Measurements from ENCODE around the gene JUNB.
"Not testable (repeated sequence)": the region's sequence is repeated elsewhere in the genome, so short reads cannot be mapped to it uniquely, and the experiment has no call there.

JUNB gene

DNA sequence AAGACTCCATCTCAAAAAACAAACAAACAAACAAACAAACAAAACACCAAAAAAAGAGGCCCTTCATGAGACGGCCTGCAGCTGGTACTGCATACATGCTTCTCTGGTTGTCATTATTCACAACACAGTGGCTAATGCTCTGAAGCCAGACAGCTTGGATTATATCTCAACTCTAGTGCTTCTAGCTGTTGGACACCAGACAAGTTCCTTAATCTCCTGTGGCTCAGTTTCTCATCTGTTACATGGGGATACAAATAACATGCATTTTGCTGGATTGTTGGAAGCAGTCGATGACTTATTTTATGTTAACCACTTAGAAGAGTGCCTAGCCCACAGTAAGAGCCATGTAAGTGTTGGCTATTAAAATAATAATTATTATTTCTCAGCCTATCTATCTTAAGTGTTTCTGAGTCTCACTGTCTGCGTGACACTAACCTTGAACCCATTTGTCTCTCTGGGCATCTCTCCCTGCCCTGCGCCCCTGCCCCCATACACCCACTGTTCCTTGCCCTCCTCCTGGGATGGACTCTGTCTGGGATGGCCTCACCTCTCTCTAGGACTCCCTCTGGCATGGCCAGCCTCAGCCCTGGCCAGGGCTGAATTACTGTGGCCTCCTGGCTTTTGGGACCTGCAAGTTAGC is 3.1 kb upstream of the JUNB start:
- no peak for DNase-seq (ENCODE audit: extremely low spot score, insufficient read length, low read depth)
- FAIRE-seq: no peak

DNA sequence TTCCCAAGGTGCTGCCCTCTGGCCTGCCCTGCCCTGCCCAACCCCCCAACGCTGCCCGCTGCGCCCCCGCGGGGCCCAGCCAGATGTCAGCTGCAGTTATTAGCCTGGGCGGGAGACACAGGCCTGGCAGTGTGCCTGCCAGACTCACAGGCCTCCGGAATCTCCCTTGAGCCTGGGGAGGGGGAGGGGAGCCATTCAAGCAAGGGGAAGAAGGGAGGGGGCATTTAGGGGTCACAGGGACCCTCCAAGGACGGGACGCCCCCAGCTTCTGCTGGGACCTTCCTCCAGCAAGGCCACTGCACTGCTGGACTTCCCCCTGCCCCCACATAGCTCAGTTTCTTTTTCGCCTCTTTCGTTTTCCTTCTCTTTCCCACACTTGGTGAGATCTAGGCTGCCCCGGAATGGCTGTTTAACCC is 2.6 kb upstream of the JUNB start:
- DNase-seq (ENCODE audit: extremely low spot score, insufficient read length, low read depth): no peak
- FAIRE-seq: peak; percentile 81

DNA sequence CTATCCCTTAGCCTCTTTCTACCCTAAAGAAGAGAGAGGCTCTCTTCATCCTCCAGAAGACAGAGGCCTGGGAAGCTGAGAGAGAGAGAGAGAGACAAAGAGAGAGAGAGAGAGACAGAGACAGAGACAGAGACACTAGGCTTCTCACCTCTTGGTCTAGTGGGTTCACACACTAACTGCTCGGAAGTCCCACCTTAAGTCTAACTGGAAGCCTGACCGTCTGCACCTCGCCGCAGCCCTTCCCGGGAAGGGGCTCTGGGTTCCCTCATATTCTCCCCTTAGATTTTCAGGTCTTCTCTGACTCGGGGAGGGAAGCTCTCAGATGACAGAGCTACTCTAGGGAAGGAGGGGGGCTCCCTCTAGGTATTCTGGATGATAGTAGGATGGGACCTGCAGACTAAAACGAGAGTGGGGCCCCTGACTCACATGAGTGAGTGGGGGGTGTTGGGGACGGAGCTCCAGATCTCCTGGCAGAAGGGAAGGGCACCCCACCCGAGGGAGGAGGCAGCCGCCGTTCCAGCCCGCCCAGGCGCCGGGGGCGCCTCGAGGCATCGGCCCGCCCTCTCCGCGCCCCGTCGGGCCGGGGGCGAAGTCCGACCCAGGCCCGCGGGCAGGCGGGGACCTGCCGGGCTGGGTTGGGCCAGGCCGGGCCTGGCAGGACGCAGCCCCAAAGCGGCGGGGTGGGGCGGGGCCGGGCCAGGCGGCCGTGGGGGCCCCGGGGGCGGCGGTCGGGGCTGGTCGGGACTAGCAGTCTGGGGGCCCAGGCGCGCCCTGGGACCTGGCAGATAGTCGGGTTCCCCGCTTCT is 2.0 kb upstream of the JUNB start:
- DNase-seq (ENCODE audit: extremely low spot score, insufficient read length, low read depth) (no peak), FAIRE-seq (no peak)

DNA sequence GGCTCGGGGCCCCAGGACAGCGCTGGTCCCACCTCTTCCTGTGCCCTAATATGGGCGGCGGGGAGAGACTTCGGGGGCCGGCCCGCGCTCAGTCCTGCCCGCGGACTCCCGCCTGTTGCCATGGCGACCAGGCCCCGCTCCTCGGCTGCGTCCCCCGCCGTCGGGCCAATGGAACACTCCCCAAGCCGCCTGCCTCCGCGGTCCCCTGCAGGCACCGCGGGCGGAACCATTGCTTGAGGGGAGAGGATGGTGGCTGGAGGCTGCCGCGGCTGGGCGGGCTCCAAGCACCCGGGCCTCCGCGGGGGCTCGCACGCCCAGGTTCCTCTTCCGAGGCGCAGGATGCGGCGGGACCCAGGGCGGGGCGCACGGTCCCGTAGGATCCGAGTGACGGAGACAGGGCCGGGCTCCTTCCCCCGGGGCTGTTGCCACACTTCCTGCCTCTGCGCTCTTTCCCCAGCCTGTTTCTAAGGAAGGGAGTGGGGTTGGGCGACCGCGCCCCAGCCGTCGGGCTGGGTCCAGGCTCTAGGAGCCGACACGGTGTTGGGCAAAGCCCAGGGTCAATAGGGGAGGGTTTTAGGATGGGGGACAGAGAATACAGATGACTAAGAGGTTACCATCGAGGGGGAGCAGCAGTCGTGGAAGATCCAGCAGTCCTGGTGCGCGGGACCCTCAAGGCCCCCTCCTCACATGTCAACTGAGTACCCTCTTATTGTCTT is 1.2 kb upstream of the JUNB start:
- DNase-seq (ENCODE audit: extremely low spot score, insufficient read length, low read depth): peak; percentile 80
- FAIRE-seq: peak; percentile 80

DNA sequence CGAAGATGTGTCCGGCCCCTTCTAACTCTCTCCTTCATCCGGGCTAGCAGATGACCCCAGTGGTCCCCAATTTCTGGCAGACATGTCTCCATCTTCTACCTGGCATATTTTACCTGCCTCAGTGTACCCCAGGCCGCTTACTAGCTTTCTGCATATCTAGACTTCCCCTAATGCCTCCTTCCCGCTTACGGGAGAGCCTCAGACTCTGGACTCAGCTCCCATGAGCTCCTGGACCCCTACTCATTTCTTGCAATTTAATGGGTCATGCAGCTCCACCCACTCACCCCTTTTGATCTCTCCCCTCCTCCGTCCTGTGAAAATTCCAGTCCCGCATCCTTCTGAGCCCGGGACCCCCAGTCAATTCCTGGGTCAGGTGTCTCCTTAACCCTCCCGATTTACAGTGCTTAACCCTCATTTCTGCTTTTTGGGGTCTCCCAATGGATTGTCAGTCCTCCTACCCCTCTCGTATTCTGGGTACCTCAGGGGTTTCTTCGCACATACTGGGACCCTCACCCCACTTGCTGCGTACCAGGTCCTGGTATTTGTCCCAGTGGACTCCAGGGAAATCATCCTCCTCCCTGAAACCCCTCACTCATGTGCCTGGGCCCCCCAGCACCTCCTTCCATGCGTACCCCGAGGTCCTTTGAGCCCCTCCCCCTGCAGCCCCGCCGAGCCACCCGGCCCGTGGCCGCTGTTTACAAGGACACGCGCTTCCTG is 500 bp upstream of the JUNB start:
- FAIRE-seq (no peak), DNase-seq (ENCODE audit: extremely low spot score, insufficient read length, low read depth) (no peak)

DNA sequence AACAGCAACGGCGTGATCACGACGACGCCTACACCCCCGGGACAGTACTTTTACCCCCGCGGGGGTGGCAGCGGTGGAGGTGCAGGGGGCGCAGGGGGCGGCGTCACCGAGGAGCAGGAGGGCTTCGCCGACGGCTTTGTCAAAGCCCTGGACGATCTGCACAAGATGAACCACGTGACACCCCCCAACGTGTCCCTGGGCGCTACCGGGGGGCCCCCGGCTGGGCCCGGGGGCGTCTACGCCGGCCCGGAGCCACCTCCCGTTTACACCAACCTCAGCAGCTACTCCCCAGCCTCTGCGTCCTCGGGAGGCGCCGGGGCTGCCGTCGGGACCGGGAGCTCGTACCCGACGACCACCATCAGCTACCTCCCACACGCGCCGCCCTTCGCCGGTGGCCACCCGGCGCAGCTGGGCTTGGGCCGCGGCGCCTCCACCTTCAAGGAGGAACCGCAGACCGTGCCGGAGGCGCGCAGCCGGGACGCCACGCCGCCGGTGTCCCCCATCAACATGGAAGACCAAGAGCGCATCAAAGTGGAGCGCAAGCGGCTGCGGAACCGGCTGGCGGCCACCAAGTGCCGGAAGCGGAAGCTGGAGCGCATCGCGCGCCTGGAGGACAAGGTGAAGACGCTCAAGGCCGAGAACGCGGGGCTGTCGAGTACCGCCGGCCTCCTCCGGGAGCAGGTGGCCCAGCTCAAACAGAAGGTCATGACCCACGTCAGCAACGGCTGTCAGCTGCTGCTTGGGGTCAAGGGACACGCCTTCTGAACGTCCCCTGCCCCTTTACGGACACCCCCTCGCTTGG is 966 bp downstream of the JUNB start:
- DNase-seq (ENCODE audit: extremely low spot score, insufficient read length, low read depth) (no peak), FAIRE-seq (peak; percentile 50)

DNA sequence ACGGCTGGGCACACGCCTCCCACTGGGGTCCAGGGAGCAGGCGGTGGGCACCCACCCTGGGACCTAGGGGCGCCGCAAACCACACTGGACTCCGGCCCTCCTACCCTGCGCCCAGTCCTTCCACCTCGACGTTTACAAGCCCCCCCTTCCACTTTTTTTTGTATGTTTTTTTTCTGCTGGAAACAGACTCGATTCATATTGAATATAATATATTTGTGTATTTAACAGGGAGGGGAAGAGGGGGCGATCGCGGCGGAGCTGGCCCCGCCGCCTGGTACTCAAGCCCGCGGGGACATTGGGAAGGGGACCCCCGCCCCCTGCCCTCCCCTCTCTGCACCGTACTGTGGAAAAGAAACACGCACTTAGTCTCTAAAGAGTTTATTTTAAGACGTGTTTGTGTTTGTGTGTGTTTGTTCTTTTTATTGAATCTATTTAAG is 1.6 kb downstream of the JUNB start:
- FAIRE-seq (no peak), DNase-seq (ENCODE audit: extremely low spot score, insufficient read length, low read depth) (no peak)

DNA sequence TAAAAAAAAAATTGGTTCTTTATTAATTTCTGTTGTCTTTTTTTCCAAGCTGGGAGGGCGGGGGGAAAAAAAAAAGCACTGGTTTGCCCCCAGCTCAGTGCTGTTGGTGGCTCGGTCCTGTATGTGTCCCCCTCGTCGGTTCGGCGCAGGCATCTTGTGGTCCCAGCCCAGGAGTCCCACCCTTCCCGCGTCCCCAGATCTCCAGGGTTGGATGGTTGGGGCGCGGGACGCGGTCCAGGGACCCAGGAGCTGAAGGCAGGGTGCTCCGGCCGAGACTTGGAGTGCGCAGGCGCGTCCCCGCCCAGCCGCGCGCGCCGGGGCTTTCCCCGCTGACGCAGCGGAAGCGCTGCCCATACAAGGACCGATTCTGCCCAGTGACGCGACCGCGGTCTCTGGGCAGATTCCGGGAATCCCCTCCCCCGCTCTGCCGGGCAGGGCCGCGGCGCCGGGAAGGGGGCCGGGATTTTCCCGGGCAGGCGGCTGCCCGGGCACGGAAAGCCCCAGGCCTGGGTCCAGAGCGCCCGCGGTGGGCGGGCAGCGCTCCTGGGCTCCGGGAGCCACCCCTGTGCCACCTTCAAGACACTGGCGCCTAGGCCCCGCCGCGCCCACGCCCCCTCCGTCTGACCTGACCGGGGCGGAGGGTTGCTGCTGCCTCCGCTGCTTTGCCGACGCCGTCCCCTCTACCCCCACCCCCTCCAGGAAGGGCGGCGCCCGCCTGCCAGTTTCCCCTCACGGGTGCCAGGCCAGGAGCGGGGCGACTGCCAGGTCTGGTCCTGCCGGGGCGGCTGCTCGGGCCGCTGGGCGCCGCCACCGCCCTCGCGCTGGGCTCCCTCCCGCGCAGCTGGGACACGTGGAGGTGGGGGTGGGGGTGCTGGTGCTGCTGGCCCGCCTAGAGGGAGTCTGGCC is 2.3 kb downstream of the JUNB start:
- DNase-seq (ENCODE audit: extremely low spot score, insufficient read length, low read depth): peak; percentile 89

DNA sequence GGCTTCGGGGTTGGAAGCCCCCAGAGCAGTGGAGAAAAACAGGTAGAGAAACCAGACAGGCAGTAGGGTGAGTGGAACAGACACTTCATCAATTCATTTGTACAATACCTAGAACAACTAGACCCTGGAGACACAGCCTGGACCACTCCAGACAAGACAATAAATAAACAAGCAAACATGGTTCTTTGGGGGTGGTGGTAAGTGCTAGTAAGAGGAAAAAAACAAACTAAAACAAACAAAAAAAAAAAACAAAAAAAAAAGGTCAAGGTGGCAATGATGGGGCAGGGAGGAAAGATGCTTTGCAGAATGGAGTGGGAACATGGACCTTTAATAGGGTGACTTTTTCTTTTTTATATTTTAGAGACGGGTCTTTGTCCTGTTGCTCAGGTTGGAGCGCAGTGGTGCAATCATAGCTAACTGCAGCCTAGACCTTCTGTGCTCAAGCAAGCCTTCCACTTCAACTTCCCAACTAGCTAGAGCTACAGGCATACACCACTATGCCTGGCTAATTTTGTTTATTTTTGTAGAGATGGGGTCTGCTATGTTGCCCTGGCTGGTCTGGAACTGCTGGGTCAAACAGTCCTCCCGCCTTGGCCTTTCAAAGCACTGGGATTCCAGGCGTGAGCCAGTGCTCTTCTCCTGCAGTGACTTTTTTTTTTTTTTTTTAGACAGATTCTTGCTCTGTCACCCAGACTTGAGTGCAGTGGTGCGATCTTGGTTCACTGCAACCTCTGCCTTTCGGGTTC is 3.1 kb downstream of the JUNB start:
- DNase-seq (ENCODE audit: extremely low spot score, insufficient read length, low read depth): no peak
- no peak for FAIRE-seq

More for the DNA sequence above, 2.3 kb downstream of the JUNB start:
- FAIRE-seq: peak; percentile 86

DNA sequence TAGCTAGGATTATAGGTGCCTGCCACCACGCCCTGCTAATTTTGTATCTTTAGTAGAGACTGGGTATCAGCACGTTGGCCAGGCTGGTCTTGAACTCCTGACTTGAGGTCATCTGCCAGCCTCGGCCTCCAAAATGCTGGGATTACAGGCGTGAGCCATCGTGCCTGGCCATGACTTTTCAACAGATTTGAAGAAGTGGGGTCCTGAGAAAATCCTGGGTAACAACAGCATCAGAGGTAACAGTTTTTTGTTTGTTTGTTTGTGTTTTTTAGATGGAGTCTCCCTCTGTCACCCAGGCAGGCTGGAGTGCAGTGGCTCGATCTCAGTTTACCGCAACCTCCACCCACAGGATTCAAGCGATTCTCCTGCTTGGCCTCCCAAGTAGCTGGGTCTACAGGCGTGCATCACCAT is 3.7 kb downstream of the JUNB start:
- FAIRE-seq (no peak), DNase-seq (ENCODE audit: extremely low spot score, insufficient read length, low read depth) (no peak)

DNA sequence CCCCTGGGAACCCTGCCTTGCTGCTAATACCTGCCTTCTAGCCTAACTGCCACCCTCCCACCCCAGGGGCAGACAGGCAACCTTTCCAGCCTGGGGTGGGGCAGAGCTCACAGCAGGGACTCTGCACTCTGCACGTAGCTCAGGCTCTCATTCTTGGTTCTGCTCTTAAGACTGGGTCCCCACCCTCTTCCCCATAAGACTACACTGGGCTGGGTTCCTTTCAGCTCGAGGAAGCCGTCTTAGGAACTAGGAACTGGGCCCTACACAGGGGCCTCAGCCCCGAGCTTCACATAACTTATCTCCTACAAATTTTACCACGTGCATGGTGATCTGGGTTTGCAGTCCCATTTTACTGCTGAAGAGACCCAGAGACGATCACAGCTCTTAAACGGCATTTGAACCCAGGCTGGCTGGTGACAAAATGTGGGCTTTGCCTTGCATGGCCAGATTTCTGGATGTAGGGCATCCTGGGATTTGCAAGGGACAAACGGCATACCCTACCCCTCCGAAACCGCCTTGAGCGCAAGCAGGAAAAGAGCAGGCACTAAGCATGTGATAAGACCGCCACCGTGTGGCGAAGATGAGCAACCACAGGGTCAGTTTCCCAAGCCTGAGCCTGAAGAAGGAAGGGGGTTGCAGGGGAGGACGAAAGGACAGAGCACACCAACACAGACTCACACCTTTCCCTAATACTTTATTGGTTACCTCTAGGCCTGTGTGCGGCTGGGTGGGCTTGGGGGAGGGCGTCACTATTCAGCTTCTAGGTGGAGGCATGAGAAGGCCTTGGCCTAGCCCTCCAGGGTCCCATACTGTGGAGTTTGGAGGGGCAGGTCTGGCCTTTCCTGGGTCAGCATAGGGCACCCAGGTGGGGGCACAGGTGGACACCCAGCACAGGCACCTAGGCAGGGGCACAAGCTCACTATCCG is 5.1 kb downstream of the JUNB start:
- no peak for DNase-seq (ENCODE audit: extremely low spot score, insufficient read length, low read depth)
- peak; percentile 93 for FAIRE-seq

DNA sequence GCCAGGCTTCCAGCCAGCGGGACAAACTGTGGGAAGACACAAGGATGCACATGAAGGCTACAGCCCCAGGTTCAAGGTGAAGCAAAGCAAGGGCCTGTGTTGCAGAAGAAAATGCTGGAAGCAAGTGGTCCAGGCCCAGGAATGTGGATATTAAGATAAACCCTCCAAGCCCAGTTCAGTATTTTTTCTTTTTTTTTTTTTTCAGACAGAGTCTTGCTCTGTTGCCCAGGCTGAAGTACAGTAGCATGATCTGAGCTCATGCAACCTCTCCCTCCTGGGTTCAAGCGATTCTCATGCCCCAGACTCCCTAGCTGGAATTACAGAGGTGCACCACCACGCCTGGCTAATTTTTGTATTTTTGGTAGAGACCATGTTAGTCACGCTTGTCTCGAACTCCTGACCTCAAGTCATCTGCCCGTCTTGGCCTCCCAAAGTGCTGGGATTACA is 5.9 kb downstream of the JUNB start:
- FAIRE-seq (no peak), DNase-seq (ENCODE audit: extremely low spot score, insufficient read length, low read depth) (no peak)

DNA sequence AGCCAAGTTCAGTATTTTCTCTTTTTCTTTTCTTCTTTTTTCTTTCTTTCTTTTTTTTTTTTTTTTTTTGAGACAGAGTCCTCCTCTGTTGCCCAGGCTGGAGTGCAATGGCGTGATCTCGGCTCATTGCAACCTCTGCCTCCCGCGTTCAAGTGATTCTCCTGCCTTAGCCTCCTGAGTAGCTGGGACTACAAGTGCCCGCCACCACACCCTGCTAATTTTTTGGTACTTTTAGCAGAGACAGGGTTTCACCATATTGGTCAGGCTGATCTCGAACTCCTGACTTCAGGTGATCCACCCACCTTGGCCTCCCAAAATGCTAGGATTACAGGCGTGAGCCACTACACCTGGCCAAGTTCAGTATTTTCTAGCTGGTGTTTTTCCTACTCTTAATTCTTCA is 6.3 kb downstream of the JUNB start:
- not testable (repeated sequence) for DNase-seq (ENCODE audit: extremely low spot score, insufficient read length, low read depth); FAIRE-seq

DNA sequence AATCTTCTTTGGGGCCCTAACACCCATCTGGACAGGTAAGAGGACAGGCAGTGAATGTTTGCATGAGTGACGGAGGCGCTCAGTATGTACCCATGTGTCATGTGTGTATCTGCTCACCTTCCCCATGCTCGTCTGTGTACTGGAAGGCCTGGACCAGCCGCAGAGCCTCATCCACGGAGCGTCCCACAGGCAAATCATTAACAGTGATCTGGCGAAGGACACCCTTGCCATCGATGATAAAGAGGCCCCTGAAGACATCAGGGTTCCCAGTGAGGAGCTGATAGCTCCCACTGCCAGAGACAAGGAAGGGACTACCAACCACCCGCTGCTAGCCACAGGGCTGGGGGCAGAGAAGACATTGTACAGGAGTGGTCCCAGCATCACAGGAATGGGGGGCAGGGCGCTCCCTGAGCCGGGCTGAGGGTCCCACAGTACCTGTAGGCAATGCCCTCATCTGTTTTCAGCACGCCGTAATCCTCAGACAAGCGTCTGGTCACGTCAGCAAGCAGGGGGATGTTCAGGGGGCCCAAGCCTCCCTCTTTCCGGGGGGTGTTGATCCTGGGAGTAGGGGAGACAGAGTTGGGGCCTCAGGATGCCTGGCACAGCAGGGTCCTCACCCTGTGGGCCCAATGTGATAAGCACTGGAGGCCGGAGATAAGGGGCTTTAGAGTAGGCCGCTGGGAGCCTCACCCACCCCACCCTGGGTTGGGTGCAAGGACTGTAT is 8.6 kb downstream of the JUNB start:
- DNase-seq (ENCODE audit: extremely low spot score, insufficient read length, low read depth) (no peak), FAIRE-seq (no peak)

DNA sequence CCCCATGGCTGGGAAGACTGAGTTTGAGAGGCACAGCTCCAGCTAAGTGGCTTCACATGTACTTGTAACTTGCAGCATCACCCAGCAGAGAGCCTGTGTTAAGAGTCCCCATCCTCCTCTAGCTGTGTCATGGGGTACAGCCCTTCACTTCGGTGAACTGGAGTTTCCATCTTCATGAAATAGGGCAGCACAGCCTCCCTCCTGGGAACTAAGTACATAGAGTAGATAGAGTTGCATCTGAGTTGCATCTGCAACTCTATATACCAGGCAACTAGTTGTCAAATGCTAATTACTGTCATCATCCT is 9.1 kb downstream of the JUNB start:
- FAIRE-seq: no peak

DNA sequence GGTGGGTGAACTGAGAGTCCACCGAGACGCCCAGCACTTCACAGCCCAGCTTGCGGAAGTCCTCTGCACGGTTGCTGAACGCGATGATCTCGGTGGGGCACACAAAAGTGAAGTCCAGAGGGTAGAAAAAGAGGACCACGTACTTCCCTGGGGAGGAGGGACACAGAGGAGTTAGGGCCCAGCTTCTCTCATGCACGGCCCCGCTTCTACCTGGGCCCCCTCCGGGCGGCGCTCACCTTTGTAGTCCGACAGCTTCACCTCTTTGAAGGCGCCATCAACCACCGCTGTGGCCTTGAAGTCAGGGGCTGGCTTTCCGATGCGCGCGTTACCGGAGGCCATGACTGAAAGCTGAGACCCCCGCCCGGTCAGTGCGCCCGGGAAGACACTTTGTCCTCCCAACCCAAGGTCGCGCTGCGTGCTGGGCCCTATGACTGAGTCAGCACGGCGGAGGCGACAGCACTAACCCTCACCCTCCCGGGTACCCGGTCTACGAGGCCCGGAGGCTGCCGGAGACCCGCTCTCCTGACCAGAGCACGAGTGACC is 9.7 kb downstream of the JUNB start:
- FAIRE-seq (no peak), DNase-seq (ENCODE audit: extremely low spot score, insufficient read length, low read depth) (no peak)

More for the DNA sequence above, 9.1 kb downstream of the JUNB start:
- no peak for DNase-seq (ENCODE audit: extremely low spot score, insufficient read length, low read depth)

Measured in GM18507 (cell line).